ENCODE results near the gene ANHX. TPM values are rescaled to one million over a fixed set of nuclear protein-coding genes. Genes with fewer than 3 reads are reported as not detected.
"Not testable (repeated sequence)": the region's sequence is repeated elsewhere in the genome, so short reads cannot be mapped to it uniquely, and the experiment has no call there.

The ANHX gene
- not detected for total RNA-seq

DNA sequence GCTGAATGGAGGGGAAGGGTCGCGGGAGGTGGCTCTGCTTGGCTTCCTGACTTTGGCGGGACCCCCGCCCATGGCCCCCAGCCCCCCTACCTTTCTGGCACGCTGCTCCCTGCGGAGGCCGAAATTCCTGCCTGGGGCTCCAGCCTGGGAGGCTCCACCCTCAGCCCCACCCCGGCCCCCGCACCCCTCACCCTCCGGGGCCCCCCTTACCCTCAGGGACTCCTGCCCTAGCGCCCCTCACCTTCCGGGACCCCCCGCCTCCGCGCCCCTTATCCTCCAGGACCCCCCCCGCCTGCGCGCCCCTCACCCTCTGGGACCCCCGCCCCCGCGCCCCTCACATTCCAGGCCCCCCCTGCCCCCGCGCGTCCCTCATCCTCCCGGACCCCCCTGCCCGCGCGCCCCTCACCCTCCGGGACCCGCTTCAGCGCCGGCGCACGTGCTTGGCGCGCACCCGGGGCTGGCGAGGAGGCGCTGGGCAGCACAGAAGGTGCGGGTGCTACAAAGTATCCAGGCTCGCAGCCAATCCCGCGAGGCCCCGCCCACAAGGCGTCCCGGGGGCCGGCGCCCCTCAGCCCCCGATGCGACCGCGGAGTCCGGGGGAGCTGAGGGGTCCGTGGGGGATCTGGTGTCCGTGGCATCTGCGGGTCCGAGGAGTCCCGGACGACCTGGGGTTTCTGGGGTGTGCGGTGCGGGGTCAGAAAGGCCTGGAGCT is at the start of gene ANHX:
TSS of gene ANHX (minus strand) at position 477 of the 712 bp plus-strand sequence. CDS start 1,521 bp downstream, outside the sequence.
- peaks cover 3 to 11% (median 4%) of the 10 kb centered on the region in 3 donors for H3K9me3 ChIP-seq (ENCODE audit: control insufficient read depth in 3 of 3, low read length in 3 of 3)
- H3K9ac ChIP-seq (ENCODE audit: low read depth in 1 of 3, low read length in 3 of 3) = no peak within 1 kb of the TSS
- no peaks in the 10 kb centered on the region for H3K27me3 ChIP-seq (ENCODE audit: control insufficient read depth in 3 of 3, insufficient read depth in 3 of 3, low read length in 3 of 3)

DNA sequence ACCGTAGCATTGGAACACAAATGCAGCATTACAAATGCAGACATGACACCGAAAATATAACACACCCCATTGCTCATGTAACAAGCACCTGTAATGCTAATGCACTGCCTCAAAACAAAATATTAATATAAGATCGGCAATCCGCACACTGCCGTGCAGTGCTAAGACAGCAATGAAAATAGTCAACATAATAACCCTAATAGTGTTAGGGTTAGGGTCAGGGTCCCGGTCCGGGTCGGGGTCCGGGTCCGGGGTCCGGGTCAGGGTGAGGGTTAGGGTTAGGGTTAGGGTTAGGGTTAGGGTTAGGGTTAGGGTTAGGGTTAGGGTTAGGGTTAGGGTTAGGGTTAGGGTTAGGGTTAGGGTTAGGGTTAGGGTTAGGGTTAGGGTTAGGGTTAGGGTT is 29.0 kb upstream of the ANHX start:
- not testable (repeated sequence) for H3K9me3 ChIP-seq (ENCODE audit: control insufficient read depth in 3 of 3, low read length in 3 of 3); H3K27ac ChIP-seq (ENCODE audit: low read depth, low read length); H3K27me3 ChIP-seq (ENCODE audit: control insufficient read depth in 3 of 3, insufficient read depth in 3 of 3, low read length in 3 of 3); H3K9ac ChIP-seq (ENCODE audit: low read depth in 1 of 3, low read length in 3 of 3); H3K36me3 ChIP-seq (ENCODE audit: control insufficient read depth in 3 of 3, insufficient read depth in 3 of 3, low read length in 3 of 3); H3K4me3 ChIP-seq (ENCODE audit: low read length in 3 of 3); H3K4me1 ChIP-seq (ENCODE audit: control insufficient read depth in 3 of 3, insufficient read depth in 3 of 3, low read length in 3 of 3)

More for the DNA sequence above, at the start of gene ANHX:
- Histone ChIP-seq H3K27ac (ENCODE audit: low read depth, low read length) (no peak within 1 kb of the TSS), H3K36me3 (ENCODE audit: control insufficient read depth in 3 of 3, insufficient read depth in 3 of 3, low read length in 3 of 3) (no peaks in the 10 kb centered on the region), H3K4me1 (ENCODE audit: control insufficient read depth in 3 of 3, insufficient read depth in 3 of 3, low read length in 3 of 3) (no peaks in the 10 kb centered on the region), H3K4me3 (ENCODE audit: low read length in 3 of 3) (no peak within 1 kb of the TSS)

DNA sequence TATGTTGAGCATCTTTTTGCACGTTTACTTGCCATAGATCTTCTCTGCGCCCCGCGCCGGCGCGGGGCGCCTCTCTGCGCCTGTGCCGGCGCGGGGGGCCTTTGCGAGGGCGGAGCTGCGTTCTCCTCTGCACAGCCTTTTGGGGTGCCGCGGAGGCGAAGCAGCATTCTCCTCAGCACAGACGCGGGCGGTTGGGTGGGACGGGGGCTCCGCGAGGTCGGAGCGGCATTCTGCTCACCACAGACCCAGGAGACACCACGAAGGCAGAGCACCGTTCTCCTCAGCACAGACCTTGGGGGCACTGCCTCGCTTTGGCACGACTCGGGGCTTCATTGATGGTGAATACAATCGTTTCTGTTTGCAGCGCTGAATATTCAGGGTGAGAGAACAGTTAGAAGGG is 28.5 kb upstream of the ANHX start:
- no peak overlapping the region for H3K4me3 ChIP-seq (ENCODE audit: low read length in 3 of 3)
- no peak overlapping the region for H3K27ac ChIP-seq (ENCODE audit: low read depth, low read length)
- H3K4me1 ChIP-seq (ENCODE audit: control insufficient read depth in 3 of 3, insufficient read depth in 3 of 3, low read length in 3 of 3) = no peaks in the 10 kb centered on the region
- H3K27me3 ChIP-seq (ENCODE audit: control insufficient read depth in 3 of 3, insufficient read depth in 3 of 3, low read length in 3 of 3) = no peaks in the 10 kb centered on the region
- H3K36me3 ChIP-seq (ENCODE audit: control insufficient read depth in 3 of 3, insufficient read depth in 3 of 3, low read length in 3 of 3) = no peaks in the 10 kb centered on the region
- H3K9me3 ChIP-seq (ENCODE audit: control insufficient read depth in 3 of 3, low read length in 3 of 3) = no peaks in the 10 kb centered on the region
- H3K9ac ChIP-seq (ENCODE audit: low read depth in 1 of 3, low read length in 3 of 3) = no peak overlapping the region

DNA sequence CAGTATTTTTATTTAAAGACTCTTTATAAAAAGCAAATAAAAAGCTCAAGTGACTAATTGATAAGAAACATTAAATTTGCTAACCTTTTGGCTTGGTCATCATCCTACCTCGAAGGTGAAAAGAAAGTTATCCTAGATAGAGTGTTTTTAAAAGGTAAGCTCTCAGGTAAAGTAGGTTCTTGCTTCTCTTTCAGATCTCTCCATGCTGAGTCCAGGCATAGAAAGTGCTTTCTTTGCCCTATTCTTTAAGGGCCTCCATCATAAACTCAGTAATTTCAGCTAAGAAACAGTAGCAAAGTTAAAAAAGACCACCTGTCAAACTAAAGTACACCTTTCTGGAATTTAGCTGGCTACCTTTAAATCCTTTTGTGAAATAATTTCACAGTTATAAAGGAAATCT is 20.6 kb upstream of the ANHX start:
- H3K4me3 ChIP-seq (ENCODE audit: low read length in 3 of 3) = no peak overlapping the region
- no peaks in the 10 kb centered on the region for H3K4me1 ChIP-seq (ENCODE audit: control insufficient read depth in 3 of 3, insufficient read depth in 3 of 3, low read length in 3 of 3)
- H3K36me3 ChIP-seq (ENCODE audit: control insufficient read depth in 3 of 3, insufficient read depth in 3 of 3, low read length in 3 of 3) = no peaks in the 10 kb centered on the region
- no peaks in the 10 kb centered on the region for H3K9me3 ChIP-seq (ENCODE audit: control insufficient read depth in 3 of 3, low read length in 3 of 3)
- no peak overlapping the region for H3K9ac ChIP-seq (ENCODE audit: low read depth in 1 of 3, low read length in 3 of 3)
- H3K27ac ChIP-seq (ENCODE audit: low read depth, low read length) = no peak overlapping the region
- no peaks in the 10 kb centered on the region for H3K27me3 ChIP-seq (ENCODE audit: control insufficient read depth in 3 of 3, insufficient read depth in 3 of 3, low read length in 3 of 3)

DNA sequence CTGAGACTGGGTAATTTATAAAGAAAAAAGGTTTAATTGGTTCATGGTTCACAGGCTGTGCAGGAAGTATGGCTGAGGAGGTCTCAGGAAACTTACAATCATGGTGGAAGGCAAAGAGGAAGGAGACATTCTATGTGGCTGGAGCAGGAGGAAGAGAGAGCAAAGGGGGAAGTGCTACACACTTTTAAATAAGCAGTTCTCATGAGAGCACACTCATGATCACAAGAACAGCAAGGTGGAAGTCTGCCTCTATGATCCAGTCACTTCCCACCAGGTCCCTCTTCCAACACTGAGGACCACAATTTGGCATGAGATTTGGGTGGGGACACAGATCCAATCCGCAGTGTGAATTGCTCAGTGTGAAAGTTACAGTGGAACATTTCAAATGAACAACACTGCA is 20.2 kb upstream of the ANHX start:
- not testable (repeated sequence) for H3K9ac ChIP-seq (ENCODE audit: low read depth in 1 of 3, low read length in 3 of 3); H3K27me3 ChIP-seq (ENCODE audit: control insufficient read depth in 3 of 3, insufficient read depth in 3 of 3, low read length in 3 of 3); H3K36me3 ChIP-seq (ENCODE audit: control insufficient read depth in 3 of 3, insufficient read depth in 3 of 3, low read length in 3 of 3); H3K4me3 ChIP-seq (ENCODE audit: low read length in 3 of 3); H3K27ac ChIP-seq (ENCODE audit: low read depth, low read length); H3K4me1 ChIP-seq (ENCODE audit: control insufficient read depth in 3 of 3, insufficient read depth in 3 of 3, low read length in 3 of 3); H3K9me3 ChIP-seq (ENCODE audit: control insufficient read depth in 3 of 3, low read length in 3 of 3)

DNA sequence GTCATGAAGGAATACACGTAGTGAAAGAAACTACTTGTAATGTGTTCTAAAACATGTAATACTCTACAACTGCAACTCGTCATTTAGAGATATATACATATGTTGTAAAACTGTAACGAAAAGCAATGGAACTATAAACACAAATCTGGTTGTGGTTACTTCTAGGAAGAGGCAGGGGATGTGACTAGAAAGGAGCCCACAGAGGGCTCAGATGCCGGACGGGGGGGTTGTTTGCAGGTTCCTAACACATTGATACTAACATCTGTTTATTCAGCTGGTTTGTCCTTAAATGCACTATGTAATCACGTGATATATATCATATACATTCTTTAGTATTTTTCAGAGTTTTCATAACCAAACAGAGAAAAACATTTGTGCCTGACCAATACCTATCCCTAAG is 16.1 kb upstream of the ANHX start:
- Histone ChIP-seq H3K27me3 (ENCODE audit: control insufficient read depth in 3 of 3, insufficient read depth in 3 of 3, low read length in 3 of 3) (no peaks in the 10 kb centered on the region), H3K27ac (ENCODE audit: low read depth, low read length) (no peak overlapping the region), H3K9me3 (ENCODE audit: control insufficient read depth in 3 of 3, low read length in 3 of 3) (no peaks in the 10 kb centered on the region), H3K36me3 (ENCODE audit: control insufficient read depth in 3 of 3, insufficient read depth in 3 of 3, low read length in 3 of 3) (no peaks in the 10 kb centered on the region), H3K4me1 (ENCODE audit: control insufficient read depth in 3 of 3, insufficient read depth in 3 of 3, low read length in 3 of 3) (no peaks in the 10 kb centered on the region), H3K9ac (ENCODE audit: low read depth in 1 of 3, low read length in 3 of 3) (no peak overlapping the region), H3K4me3 (ENCODE audit: low read length in 3 of 3) (no peak overlapping the region)

DNA sequence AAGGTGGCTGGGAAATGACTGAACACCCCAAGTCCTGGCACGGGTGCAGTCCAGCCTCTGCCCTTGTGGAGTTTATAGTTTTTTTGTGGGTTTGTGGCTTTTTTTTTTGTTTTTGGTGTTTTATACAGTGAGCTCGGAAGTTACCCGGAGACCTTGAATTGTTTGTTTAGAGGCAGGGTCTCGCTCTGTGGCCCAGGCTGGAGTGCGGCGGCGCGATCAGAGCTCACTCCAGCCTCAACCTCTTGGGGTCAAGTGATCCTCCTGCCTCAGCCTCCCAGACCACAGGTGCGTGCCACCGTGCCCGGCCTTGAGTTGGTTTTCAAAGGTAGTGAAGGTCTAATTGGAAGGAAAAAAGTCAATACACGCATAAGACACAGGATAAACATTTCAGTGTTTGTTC is 879 bp upstream of the ANHX start:
- no peak overlapping the region for H3K27ac ChIP-seq (ENCODE audit: low read depth, low read length)
- H3K9me3 ChIP-seq (ENCODE audit: control insufficient read depth in 3 of 3, low read length in 3 of 3) = peaks cover 3 to 11% (median 4%) of the 10 kb centered on the region in 3 donors
- H3K4me1 ChIP-seq (ENCODE audit: control insufficient read depth in 3 of 3, insufficient read depth in 3 of 3, low read length in 3 of 3) = no peaks in the 10 kb centered on the region
- H3K9ac ChIP-seq (ENCODE audit: low read depth in 1 of 3, low read length in 3 of 3) = no peak overlapping the region
- H3K36me3 ChIP-seq (ENCODE audit: control insufficient read depth in 3 of 3, insufficient read depth in 3 of 3, low read length in 3 of 3) = no peaks in the 10 kb centered on the region
- no peaks in the 10 kb centered on the region for H3K27me3 ChIP-seq (ENCODE audit: control insufficient read depth in 3 of 3, insufficient read depth in 3 of 3, low read length in 3 of 3)
- H3K4me3 ChIP-seq (ENCODE audit: low read length in 3 of 3) = no peak overlapping the region

DNA sequence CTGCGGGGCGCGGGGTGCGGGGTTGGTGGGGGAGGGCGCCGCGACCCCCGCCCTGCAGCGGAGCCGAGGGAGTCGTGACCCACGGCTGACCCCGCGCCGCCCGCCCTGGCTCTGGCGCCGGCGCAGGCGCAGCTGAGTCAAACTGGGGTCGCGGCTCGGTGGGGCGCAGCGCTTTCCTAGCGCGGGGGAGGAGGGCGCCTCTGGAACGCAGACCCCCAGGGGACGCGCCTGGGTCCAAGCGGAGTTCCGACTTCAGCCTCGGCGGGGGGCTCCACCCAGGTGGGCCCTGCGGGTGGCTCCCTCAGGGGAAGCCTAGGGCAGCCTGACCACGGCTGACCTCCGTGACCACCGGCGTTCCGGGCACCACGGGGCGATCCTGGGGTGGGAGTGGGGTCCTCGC is 467 bp upstream of the ANHX start:
- Histone ChIP-seq H3K4me1 (ENCODE audit: control insufficient read depth in 3 of 3, insufficient read depth in 3 of 3, low read length in 3 of 3) (no peaks in the 10 kb centered on the region), H3K4me3 (ENCODE audit: low read length in 3 of 3) (no peak overlapping the region), H3K9ac (ENCODE audit: low read depth in 1 of 3, low read length in 3 of 3) (no peak overlapping the region), H3K9me3 (ENCODE audit: control insufficient read depth in 3 of 3, low read length in 3 of 3) (peaks cover 3 to 11% (median 4%) of the 10 kb centered on the region in 3 donors), H3K27me3 (ENCODE audit: control insufficient read depth in 3 of 3, insufficient read depth in 3 of 3, low read length in 3 of 3) (no peaks in the 10 kb centered on the region), H3K36me3 (ENCODE audit: control insufficient read depth in 3 of 3, insufficient read depth in 3 of 3, low read length in 3 of 3) (no peaks in the 10 kb centered on the region), H3K27ac (ENCODE audit: low read depth, low read length) (no peak overlapping the region)

DNA sequence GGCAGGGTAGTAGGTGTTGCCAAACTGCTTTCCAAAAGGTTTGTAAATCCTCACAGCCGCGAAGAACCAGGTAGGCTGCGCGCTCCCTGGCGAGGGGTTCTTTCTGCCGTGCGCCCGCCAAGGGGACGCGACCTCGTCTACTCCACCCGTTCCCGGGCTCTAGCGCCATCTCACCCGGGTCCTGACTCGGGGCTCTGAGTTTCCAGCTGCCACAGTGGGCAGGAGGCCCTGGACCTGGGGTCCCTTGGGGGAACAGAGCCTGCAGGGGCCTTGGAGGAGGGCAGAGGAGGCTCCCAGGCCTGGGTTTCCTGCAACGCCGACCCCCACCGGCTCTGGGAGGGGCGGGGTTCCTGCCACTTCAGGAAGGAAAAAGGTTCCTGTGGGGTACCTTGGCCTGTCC is 706 bp downstream of the ANHX start:
- Histone ChIP-seq H3K27ac (ENCODE audit: low read depth, low read length) (no peak overlapping the region), H3K27me3 (ENCODE audit: control insufficient read depth in 3 of 3, insufficient read depth in 3 of 3, low read length in 3 of 3) (no peaks in the 10 kb centered on the region), H3K4me3 (ENCODE audit: low read length in 3 of 3) (no peak overlapping the region), H3K9me3 (ENCODE audit: control insufficient read depth in 3 of 3, low read length in 3 of 3) (peaks cover 3 to 11% (median 4%) of the 10 kb centered on the region in 3 donors), H3K9ac (ENCODE audit: low read depth in 1 of 3, low read length in 3 of 3) (no peak overlapping the region), H3K4me1 (ENCODE audit: control insufficient read depth in 3 of 3, insufficient read depth in 3 of 3, low read length in 3 of 3) (no peaks in the 10 kb centered on the region), H3K36me3 (ENCODE audit: control insufficient read depth in 3 of 3, insufficient read depth in 3 of 3, low read length in 3 of 3) (no peaks in the 10 kb centered on the region)

DNA sequence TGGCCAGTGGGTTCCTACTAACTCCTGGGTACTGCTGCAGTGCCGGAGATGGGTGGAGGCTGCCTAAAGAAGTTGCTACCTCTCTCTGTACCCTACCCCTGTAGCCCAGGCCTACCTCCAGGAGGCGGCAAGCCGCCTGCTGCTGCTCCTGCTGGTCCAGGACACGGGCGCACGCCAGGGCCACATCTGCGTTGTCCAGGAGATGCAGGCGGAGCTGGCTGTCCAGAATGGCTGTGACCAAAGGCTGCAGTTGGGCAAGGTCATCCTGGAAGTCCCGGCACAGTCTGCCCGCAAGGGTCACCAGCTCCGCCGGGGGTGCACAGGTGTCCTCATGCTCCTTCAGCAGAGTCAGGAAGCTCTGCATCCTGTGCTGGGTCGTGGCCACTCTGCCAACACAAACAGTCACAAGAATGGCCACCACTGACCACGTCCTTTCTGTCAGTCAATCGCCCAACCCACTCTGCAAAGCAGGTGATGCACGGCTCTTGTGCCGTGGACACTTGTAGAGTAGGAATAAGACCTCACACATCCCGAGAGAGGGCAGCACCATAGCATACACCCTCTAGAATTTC is 1.6 kb downstream of the ANHX start:
- no peak overlapping the region for H3K9ac ChIP-seq (ENCODE audit: low read depth in 1 of 3, low read length in 3 of 3)
- H3K4me3 ChIP-seq (ENCODE audit: low read length in 3 of 3) = no peak overlapping the region
- peaks cover 3 to 13% (median 4%) of the 10 kb centered on the region in 3 donors for H3K9me3 ChIP-seq (ENCODE audit: control insufficient read depth in 3 of 3, low read length in 3 of 3)
- H3K27me3 ChIP-seq (ENCODE audit: control insufficient read depth in 3 of 3, insufficient read depth in 3 of 3, low read length in 3 of 3) = no peaks in the 10 kb centered on the region
- H3K27ac ChIP-seq (ENCODE audit: low read depth, low read length) = no peak overlapping the region
- H3K36me3 ChIP-seq (ENCODE audit: control insufficient read depth in 3 of 3, insufficient read depth in 3 of 3, low read length in 3 of 3) = no peaks in the 10 kb centered on the region
- H3K4me1 ChIP-seq (ENCODE audit: control insufficient read depth in 3 of 3, insufficient read depth in 3 of 3, low read length in 3 of 3) = no peaks in the 10 kb centered on the region
